Muscle of arm (tissue), 12 donors: ENCODE measurements around the gene HSPA5. TPM values are rescaled to one million over a fixed set of nuclear protein-coding genes. Genes with fewer than 3 reads are reported as not detected.
"Not testable (repeated sequence)": the region's sequence is repeated elsewhere in the genome, so short reads cannot be mapped to it uniquely, and the experiment has no call there.

Experiments
- DNase-seq: peaks from one replicate; pipeline ENCODE4 v3.0.0-alpha.2; 2013
- polyA plus RNA-seq, 12 donors: library from polyadenylated mRNA; unstranded; fragments of 120-200 nt; gene quantifications; one replicate each; pipeline ENCODE4 v1.2.1, GENCODE V29; 2013; ENCODE audit not compliant: insufficient read length in 12 of 12

The HSPA5 gene
- polyA plus RNA-seq, 12 donors = 146 to 244 (median 192) TPM; not detected in 1

DNA sequence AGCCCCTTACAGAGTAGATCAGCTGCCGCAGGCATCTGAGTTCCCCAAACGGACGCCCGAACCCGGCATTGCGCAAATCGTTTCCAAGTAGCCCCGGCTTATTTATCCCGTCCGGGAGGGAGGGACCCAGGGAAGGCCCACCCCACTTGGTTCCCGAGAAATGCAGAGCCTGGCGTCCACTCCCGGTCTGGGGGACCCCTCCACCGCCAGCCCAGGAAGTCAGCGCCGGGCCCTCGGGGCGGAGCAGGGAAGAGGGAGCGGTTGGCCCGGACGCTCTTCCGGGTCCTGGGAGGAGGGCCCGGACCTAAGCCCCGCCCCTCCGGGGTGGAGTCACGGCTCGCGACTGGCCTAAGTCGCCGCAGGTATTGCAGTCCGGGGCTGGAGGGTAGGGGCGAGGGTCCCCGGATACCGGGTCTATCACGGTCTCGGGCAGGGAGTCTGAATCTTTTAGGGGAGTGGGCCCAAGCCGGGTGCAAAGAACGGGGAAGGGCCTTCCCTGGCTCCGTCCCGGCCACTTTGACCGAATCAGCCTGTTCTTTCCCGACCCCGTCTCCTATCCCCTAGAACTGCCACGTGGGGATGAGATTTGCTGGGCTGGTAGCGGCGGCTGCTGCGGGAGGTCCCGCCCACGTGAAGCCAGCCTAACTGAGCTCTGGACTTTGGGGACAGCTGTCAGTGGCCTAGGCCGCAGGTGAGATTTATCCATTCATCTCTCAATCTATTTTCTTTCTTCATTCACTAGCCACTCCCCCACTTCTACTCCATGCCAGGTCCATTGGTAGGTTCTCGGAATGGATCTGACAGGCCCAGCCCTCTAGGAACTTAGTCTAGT is 40.7 kb downstream of the HSPA5 start, which contains the start of gene RABEPK:
Gene RABEPK, plus strand, starts transcription at position 327 of the 832 bp plus-strand sequence. CDS start 2,472 bp downstream, outside the sequence.
- peak; percentile 96 for DNase-seq

DNA sequence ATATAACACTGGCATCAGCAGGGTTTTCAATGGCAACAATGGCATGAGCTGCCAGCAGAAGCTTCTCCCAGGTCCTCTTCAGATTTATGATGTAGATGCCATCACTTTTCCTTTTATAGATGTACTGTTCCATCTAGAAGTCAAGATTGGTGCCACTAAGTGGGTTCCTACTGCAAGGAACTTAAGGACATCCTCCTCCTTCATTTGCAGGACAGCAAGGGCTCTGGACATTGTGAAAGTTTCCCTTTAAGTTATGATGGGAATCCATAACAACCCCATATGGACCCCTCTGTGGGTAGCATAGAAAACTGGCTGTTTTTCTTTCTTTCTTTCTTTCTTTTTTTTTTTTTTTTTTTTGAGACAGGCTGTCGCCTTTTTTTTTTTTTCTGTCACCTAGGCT is 45.6 kb downstream of the HSPA5 start:
- not testable (repeated sequence) for DNase-seq

DNA sequence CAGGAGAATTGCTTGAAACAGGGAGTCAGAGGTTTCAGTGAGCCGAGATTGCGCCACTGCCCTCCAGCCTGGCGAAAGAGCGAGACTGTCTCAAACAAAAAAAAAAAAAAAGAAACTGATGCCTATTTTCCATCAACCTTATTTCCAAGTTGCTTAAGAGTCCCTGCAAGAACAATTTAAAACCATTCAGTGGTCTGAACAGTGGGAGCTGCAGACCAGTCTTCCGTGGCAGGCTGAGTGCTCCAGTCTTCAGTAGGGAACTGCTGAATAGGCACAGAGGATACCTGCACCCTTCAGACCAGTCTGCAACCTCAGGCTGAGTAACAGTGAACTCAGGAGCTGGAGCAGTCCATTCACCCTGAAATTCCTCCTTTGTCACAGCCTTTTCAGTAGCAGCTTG is 46.7 kb downstream of the HSPA5 start:
- DNase-seq = not testable (repeated sequence)

DNA sequence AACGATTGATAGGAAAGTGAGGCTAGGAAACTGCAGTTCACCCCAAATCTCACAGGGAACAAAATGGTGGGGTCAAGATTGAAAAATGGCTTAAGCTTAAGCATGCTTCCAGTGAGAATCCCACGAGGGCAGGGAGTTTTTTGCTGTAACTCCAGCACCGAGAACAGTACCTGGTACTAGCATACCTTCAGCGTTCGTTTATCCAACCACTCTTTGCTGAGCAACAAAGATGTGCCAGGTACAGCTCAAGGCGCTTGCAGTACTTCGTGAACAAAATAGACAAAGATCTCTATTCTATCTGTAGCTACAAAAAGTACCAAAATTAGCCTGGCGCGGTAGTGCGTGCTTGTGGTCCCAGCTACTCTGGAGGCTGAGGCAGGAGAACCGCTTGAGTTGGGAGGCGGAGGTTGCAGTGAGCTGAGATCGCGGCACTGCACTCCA is 50.8 kb downstream of the HSPA5 start:
- no peak for DNase-seq

DNA sequence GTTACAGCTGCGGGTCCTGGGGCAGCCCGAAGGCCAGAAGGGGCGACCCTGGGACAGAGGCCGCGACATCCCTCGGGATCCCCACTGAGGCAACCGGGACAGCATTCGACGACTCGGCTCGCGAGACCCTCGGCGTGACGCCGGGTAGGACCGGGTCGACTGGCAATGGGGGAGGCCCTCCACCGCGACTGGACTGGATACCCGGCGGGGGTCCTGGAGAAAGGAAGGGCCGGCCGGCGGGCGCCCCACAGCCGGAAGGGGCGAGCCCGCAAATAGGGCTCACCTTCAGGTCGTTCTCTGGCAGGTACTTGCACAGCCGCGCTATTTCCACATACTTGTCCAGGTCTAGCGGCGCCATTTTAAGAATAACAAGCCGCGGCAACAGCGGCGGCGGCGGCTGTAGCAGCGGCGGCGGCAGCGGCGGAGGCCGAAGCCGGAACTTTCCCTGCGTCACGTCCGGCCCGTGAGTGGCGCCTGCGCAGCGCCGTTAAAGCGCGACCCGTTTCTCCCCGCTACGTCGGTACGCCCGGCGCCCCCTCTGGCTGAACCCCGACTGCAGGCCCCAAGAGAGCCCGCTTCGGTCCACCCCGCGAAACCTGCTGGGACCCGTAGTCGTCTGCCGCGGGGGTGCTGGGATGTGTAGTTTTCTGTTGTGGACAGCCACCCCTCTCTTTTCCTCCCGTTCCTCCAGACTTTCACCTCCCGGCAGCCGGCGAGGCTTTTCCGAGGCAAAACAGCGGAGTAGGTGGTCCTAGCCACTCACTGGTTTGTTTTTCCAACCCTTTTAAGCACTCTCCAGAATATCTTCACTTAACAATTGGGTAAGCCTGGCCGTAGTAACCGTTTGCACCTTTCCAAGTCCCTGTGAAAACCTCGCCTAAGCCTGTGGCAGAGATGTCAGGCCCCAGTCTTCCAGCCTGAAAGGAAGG is 51.5 kb downstream of the HSPA5 start, which contains the start of gene PPP6C:
Gene PPP6C, minus strand, starts transcription at position 443 of the 929 bp plus-strand sequence. Its CDS starts 85 bp downstream, at position 358.
- DNase-seq = peak; percentile 97

DNA sequence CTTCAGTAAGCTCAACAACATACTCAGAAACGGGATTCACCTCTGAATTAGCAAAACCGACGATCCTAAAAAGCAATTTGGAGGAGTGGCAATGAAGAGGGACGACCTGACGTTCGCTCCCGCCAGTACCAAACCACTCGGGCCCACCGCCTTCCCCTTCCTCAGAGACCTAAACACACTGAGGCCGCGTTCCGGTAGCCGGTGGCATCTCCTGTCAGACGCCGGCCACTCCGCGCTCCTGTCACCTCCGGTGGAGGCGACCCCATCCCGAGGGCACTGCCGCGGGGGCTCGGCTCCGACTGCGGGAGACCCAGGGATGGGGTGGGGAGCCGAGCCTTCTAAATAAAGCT is 52.2 kb downstream of the HSPA5 start:
- DNase-seq = no peak

Other genes starting within 250 kb of the HSPA5 start
- 10 to 100 TPM in 6 of 12 donors, 1 to 10 TPM in 5, not detected in 1; 6.8 to 14.1 (median 10.4) TPM for gene SCAI, start 97.8 kb downstream of the HSPA5 start, polyA plus RNA-seq
- 10 to 100 TPM in 11 of 12 donors, not detected in 1; 28.0 to 47.3 (median 42.7) TPM for gene PPP6C, start 51.5 kb downstream of the HSPA5 start, polyA plus RNA-seq
- 10 to 100 TPM in 11 of 12 donors, not detected in 1; 12.7 to 21.3 (median 15.1) TPM for gene RABEPK, start 40.8 kb downstream of the HSPA5 start, polyA plus RNA-seq
- 10 to 100 TPM in 10 of 12 donors, 1 to 10 TPM in 1, not detected in 1; 9.4 to 30.4 (median 20.1) TPM for gene GAPVD1, start 20.5 kb upstream of the HSPA5 start, polyA plus RNA-seq